IMR-90 (cell line): ENCODE measurements around the gene KIF25. TPM values are rescaled to one million over a fixed set of nuclear protein-coding genes. Genes with fewer than 3 reads are reported as not detected.

Source experiments
- ATAC-seq: fragments of 200-7000 bp; cut with Tn5 transposase; 2 replicates; pipeline ENCODE4 v1.9.1; 2020; ENCODE audit warnings: low read depth, mild to moderate bottlenecking, moderate library complexity
- BruUV-seq: library from RNA; stranded (reverse); fragments of 400-500 nt; replicated peaks from 2 replicates; lab custom pipeline; 2021; lab: Mats Ljungman, UMichigan
- CTCF ChIA-PET: fragments of 300-600 bp; formaldehyde crosslinking; extraction: SDS; loops from one replicate; lab custom pipeline; 2021; ENCODE audit warnings: antibody characterized with exemption; lab: Yijun Ruan, JAX
- POLR2A ChIA-PET: fragments of 300-600 bp; sonication (Branson Sonifier 250); formaldehyde crosslinking; loops from one replicate; lab custom pipeline; 2022; ENCODE audit warnings: antibody characterized with exemption; ENCODE audit not compliant: unreplicated experiment; lab: Charles Lee
- DNase-seq: peaks from one replicate; pipeline ENCODE4 v3.0.0; 2013
- H2AFZ ChIP-seq: replicated peaks from 2 replicates; pipeline ENCODE3; 2013; ENCODE audit warnings: low read length, mild to moderate bottlenecking; ENCODE audit not compliant: poor library complexity
- H2AK5ac ChIP-seq: 2 replicates; pipeline ENCODE4 v1.6.1; 2013; ENCODE audit warnings: low read depth, low read length, inconsistent platforms
- H2AK9ac ChIP-seq: replicated peaks from 2 replicates; pipeline ENCODE3; 2013; ENCODE audit warnings: mild to moderate bottlenecking, low read depth, low read length, moderate library complexity; ENCODE audit not compliant: poor library complexity
- H2BK120ac ChIP-seq: 2 replicates; pipeline ENCODE4 v1.6.1; 2013; ENCODE audit warnings: low read depth, low read length, inconsistent platforms
- H2BK15ac ChIP-seq: 3 replicates; pipeline ENCODE4 v1.6.1; 2013; ENCODE audit warnings: low read depth, low read length, inconsistent platforms
- H2BK20ac ChIP-seq: 2 replicates; pipeline ENCODE4 v1.6.1; 2013; ENCODE audit warnings: low read depth, mild to moderate bottlenecking, inconsistent platforms, low read length, moderate library complexity
- H2BK5ac ChIP-seq: 2 replicates; pipeline ENCODE4 v1.6.1; 2013; ENCODE audit warnings: mild to moderate bottlenecking, low read depth, low read length, inconsistent platforms; ENCODE audit not compliant: poor library complexity, severe bottlenecking
- H3K14ac ChIP-seq: replicated peaks from 2 replicates; pipeline ENCODE4 v1.6.1; 2013; ENCODE audit warnings: low read depth, low read length, inconsistent platforms
- H3K18ac ChIP-seq: 2 replicates; pipeline ENCODE4 v1.6.1; 2013; ENCODE audit warnings: low read depth, low read length, control low read depth
- H3K23ac ChIP-seq: 2 replicates; pipeline ENCODE4 v1.6.1; 2013; ENCODE audit warnings: low read depth, low read length, inconsistent platforms
- H3K27ac ChIP-seq: 2 replicates; pipeline ENCODE4 v1.5.1; 2013; ENCODE audit warnings: mild to moderate bottlenecking, control low read depth, low read length; ENCODE audit not compliant: insufficient read depth
- H3K27me3 ChIP-seq: 2 replicates; pipeline ENCODE4 v1.6.1; 2013; ENCODE audit warnings: low read length; ENCODE audit not compliant: control insufficient read depth, insufficient read depth
- H3K36me3 ChIP-seq: 2 replicates; pipeline ENCODE4 v1.6.1; 2013; ENCODE audit warnings: low read length, mixed read lengths; ENCODE audit not compliant: control insufficient read depth, insufficient read depth
- H3K4ac ChIP-seq: 2 replicates; pipeline ENCODE4 v1.6.1; 2013; ENCODE audit warnings: low read depth, low read length, inconsistent platforms
- H3K4me1 ChIP-seq: 2 replicates; pipeline ENCODE4 v1.6.1; 2013; ENCODE audit warnings: low read length, mixed read lengths; ENCODE audit not compliant: control insufficient read depth, insufficient read depth
- H3K4me2 ChIP-seq: 2 replicates; pipeline ENCODE4 v1.6.1; 2013; ENCODE audit warnings: low read depth, mild to moderate bottlenecking, control low read depth, low read length, moderate library complexity
- H3K4me3 ChIP-seq: 2 replicates; pipeline ENCODE4 v1.5.1; 2013; ENCODE audit warnings: low read depth, mild to moderate bottlenecking, control low read depth, low read length, moderate library complexity; ENCODE audit not compliant: insufficient read depth
- H3K56ac ChIP-seq: 2 replicates; pipeline ENCODE4 v1.6.1; 2013; ENCODE audit warnings: low read length, inconsistent platforms; ENCODE audit not compliant: insufficient read depth; ENCODE audit errors: extremely low read depth
- H3K79me1 ChIP-seq, 2 experiments: 2 replicates each; pipeline ENCODE4 v1.6.1; 2013; ENCODE audit warnings: low read length in 2 of 2, inconsistent platforms in 1 of 2, low read depth in 1 of 2
- H3K9ac ChIP-seq: 2 replicates; pipeline ENCODE4 v1.6.1; 2013; ENCODE audit warnings: low read depth, low read length, control low read depth
- H3K9me1 ChIP-seq: 2 replicates; pipeline ENCODE4 v1.6.1; 2013; ENCODE audit warnings: low read length, inconsistent platforms; ENCODE audit not compliant: insufficient read depth
- H3K9me3 ChIP-seq: 2 replicates; pipeline ENCODE4 v1.6.1; 2013; ENCODE audit warnings: low read length; ENCODE audit not compliant: control insufficient read depth, insufficient read depth
- H4K20me1 ChIP-seq: 2 replicates; pipeline ENCODE4 v1.6.1; 2013; ENCODE audit warnings: low read length, inconsistent platforms; ENCODE audit not compliant: insufficient read depth
- H4K5ac ChIP-seq: 2 replicates; pipeline ENCODE4 v1.6.1; 2013; ENCODE audit warnings: mild to moderate bottlenecking, low read depth, low read length, control low read depth
- H4K8ac ChIP-seq, 2 experiments: 2 replicates each; pipeline ENCODE4 v1.6.1; 2013; ENCODE audit warnings: low read depth in 2 of 2, low read length in 2 of 2, control low read depth in 1 of 2, inconsistent platforms in 1 of 2
- H4K91ac ChIP-seq: 2 replicates; pipeline ENCODE4 v1.6.1; 2013; ENCODE audit warnings: low read depth, low read length, inconsistent platforms; ENCODE audit not compliant: insufficient read depth
- BHLHE40 ChIP-seq: fragments of 150-350 bp; IDR thresholded peaks from 2 replicates; pipeline ENCODE4 v1.6.1; 2016; ENCODE audit warnings: mild to moderate bottlenecking, low read depth, low read length
- CHD1 ChIP-seq: IDR thresholded peaks from 2 replicates; pipeline ENCODE4 v1.6.1; 2012; ENCODE audit warnings: low read depth, low read length, improper control_type of control experiment
- FOS ChIP-seq: fragments of 150-350 bp; IDR thresholded peaks from 2 replicates; pipeline ENCODE4 v1.6.1; 2016; ENCODE audit warnings: low read depth, low read length
- MAFK ChIP-seq: IDR thresholded peaks from 2 replicates; pipeline ENCODE4 v1.6.1; 2012; ENCODE audit warnings: low read depth, low read length, improper control_type of control experiment
- MAZ ChIP-seq: IDR thresholded peaks from 2 replicates; pipeline ENCODE4 v1.6.1; 2012; ENCODE audit warnings: low read depth, mild to moderate bottlenecking, low read length, improper control_type of control experiment, moderate library complexity, borderline replicate concordance
- RAD21 ChIP-seq: IDR thresholded peaks from 2 replicates; pipeline ENCODE4 v1.6.1; 2012; ENCODE audit warnings: low read length, improper control_type of control experiment
- RCOR1 ChIP-seq: IDR thresholded peaks from 2 replicates; pipeline ENCODE4 v1.6.1; 2012; ENCODE audit warnings: mild to moderate bottlenecking, low read length, improper control_type of control experiment; ENCODE audit not compliant: insufficient replicate concordance
- RFX5 ChIP-seq: IDR thresholded peaks from 2 replicates; pipeline ENCODE4 v1.8.0; 2012; ENCODE audit warnings: low read depth, mild to moderate bottlenecking, low read length, moderate library complexity
- SMC3 ChIP-seq: fragments of 150-350 bp; IDR thresholded peaks from 2 replicates; pipeline ENCODE4 v1.6.1; 2016; ENCODE audit warnings: low read depth, mild to moderate bottlenecking, antibody characterized with exemption, low read length, moderate library complexity
- WGBS, 2 experiments: methylation state at CpG; one replicate each; pipeline versions ENCODE4 v1.1.5 to v1.1.7; 2013; ENCODE audit warnings: missing lambda C conversion rate in 2 of 2; ENCODE audit not compliant: insufficient read length in 1 of 2; ENCODE audit errors: extremely low coverage in 2 of 2; 5-methylcytosine and 5-hydroxymethylcytosine counted together
- dilution Hi-C: fragments of 300-500 bp; cut with HindIII; formaldehyde crosslinking; loops from one replicate; pipeline ENCODE4 v1.14.3; 2018; ENCODE audit warnings: low sequenced_read_pairs; ENCODE audit not compliant: unreplicated experiment
- in situ Hi-C: fragments of 300-500 bp; cut with MboI; formaldehyde crosslinking; loops from 3 replicates; pipeline ENCODE4 v1.14.3; 2019; ENCODE audit warnings: low sequenced_read_pairs, inconsistent platforms, mixed read lengths
- intact Hi-C: fragments of 100-400 bp; cut with micrococcal nuclease; formaldehyde crosslinking; loops from 2 replicates; pipeline ENCODE4 v1.10.0; 2022
- polyA plus RNA-seq, 3 experiments: library from polyadenylated mRNA; depleted of rRNA; stranded (reverse); fragments of >200 nt; gene quantifications; 2 replicates each; pipeline ENCODE4 v1.2.3, GENCODE V29; 2012; ENCODE audit warnings: low replicate concordance in 1 of 3
- total RNA-seq: library from RNA; depleted of rRNA; stranded (reverse); fragments of >200 nt; gene quantifications from 2 replicates; pipeline ENCODE4 v1.2.3, GENCODE V29; 2012
- TF ChIP-seq, protein P1 (sequence below): fragments of 150-350 bp; IDR thresholded peaks from 2 replicates; pipeline ENCODE4 v1.6.1; 2017; ENCODE audit warnings: mild to moderate bottlenecking, antibody characterized with exemption, low read length, low read depth
- TF ChIP-seq, protein P2 (sequence below): fragments of 150-350 bp; IDR thresholded peaks from 2 replicates; pipeline ENCODE4 v1.6.1; 2016; ENCODE audit warnings: low read depth, mild to moderate bottlenecking, low read length, moderate library complexity, borderline replicate concordance
- TF ChIP-seq, protein P3 (sequence below): conservative IDR thresholded peaks from 2 replicates; pipeline ENCODE4 v1.5.1; 2012; ENCODE audit warnings: mild to moderate bottlenecking, low read depth, low read length, improper control_type of control experiment

KIF25 gene
- total and polyA plus RNA-seq, 2 of the 4 experiments (the other 2 are of a cell fraction) = not detected

DNA sequence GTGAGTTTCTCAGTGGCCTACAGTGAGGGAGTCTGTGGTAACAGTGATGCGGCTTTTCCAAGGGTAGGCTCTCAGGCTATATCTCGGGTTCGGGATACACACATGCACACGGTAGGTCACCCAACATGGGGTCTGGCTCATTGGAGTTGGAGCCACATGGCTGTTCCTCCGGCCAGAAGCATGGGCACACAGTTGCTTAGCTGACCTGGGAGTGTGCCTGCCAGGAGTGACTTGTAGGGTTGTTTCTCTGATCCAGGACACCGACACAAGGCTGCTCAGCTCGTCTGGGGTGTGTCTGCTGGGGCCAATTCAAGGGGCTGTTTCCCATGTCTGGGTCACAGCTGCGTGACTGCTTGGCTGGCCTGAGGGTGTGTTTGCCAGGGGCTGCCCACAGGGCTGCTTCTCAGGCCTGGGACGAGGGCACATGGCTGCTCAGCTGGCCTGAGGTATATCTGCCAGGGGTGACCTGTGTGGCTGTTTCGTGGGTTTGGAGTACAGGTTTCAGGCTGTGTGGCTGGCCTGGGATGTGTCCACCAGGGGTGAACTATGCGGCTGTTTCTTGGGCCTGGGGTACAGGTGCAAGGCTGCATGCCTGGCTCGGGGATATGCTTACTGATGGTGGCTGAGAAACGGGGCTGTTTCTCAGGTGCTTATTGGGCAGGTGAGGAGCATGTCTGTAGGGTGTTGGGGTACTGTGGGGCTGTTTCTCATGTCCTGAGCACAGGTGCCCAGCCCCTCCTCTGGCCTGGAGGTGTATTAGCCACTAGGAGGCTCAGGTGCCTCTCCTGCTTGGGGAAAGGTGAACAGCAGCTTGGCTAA lies 15.2 kb downstream of the KIF25 start:
- H3K9me3 ChIP-seq = peaks cover 25% of the 10 kb centered on the region
- H4K91ac ChIP-seq = no peak overlapping the region
- intact Hi-C loops = no loop called here
- no peak overlapping the region for H4K8ac ChIP-seq
- H3K23ac ChIP-seq = no peak overlapping the region
- H3K27me3 ChIP-seq = peaks cover 8% of the 10 kb centered on the region
- 80% methylated on average over 3 of the region's 13 CpGs; no CpG with 5 or more reads in 1 of the 2 experiments for WGBS, 2 experiments
- no peak overlapping the region for H4K5ac ChIP-seq
- BruUV-seq = no TSS peak
- H3K27ac ChIP-seq = no peak overlapping the region
- no peak overlapping the region for H3K4me3 ChIP-seq
- H2AK5ac ChIP-seq = no peak overlapping the region
- CTCF ChIA-PET = no interaction called here
- H3K56ac ChIP-seq = no peak overlapping the region
- no peaks in the 10 kb centered on the region for H3K79me1 ChIP-seq
- in situ Hi-C loops = no loop called here
- no peak overlapping the region for H3K4me2 ChIP-seq
- no peak overlapping the region for H3K4ac ChIP-seq
- no peak overlapping the region for H2AK9ac ChIP-seq
- DNase-seq (no peak), ATAC-seq (no peak)
- H2AFZ ChIP-seq = no peak overlapping the region
- POLR2A ChIA-PET = no interaction called here
- H2BK20ac ChIP-seq = no peak overlapping the region
- no peak overlapping the region for H3K18ac ChIP-seq
- TF ChIP-seq, protein P1, sequence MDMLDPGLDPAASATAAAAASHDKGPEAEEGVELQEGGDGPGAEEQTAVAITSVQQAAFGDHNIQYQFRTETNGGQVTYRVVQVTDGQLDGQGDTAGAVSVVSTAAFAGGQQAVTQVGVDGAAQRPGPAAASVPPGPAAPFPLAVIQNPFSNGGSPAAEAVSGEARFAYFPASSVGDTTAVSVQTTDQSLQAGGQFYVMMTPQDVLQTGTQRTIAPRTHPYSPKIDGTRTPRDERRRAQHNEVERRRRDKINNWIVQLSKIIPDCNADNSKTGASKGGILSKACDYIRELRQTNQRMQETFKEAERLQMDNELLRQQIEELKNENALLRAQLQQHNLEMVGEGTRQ = no peak
- TF ChIP-seq FOS = no peak
- TF ChIP-seq BHLHE40 = no peak
- TF ChIP-seq RCOR1 = no peak
- TF ChIP-seq SMC3 = no peak
- TF ChIP-seq RAD21 = no peak
- TF ChIP-seq CHD1 = no peak
- TF ChIP-seq, protein P2, sequence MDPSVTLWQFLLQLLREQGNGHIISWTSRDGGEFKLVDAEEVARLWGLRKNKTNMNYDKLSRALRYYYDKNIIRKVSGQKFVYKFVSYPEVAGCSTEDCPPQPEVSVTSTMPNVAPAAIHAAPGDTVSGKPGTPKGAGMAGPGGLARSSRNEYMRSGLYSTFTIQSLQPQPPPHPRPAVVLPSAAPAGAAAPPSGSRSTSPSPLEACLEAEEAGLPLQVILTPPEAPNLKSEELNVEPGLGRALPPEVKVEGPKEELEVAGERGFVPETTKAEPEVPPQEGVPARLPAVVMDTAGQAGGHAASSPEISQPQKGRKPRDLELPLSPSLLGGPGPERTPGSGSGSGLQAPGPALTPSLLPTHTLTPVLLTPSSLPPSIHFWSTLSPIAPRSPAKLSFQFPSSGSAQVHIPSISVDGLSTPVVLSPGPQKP = no peak
- no peak for TF ChIP-seq MAZ
- no peak for TF ChIP-seq MAFK
- no peak for TF ChIP-seq RFX5
- TF ChIP-seq, protein P3, sequence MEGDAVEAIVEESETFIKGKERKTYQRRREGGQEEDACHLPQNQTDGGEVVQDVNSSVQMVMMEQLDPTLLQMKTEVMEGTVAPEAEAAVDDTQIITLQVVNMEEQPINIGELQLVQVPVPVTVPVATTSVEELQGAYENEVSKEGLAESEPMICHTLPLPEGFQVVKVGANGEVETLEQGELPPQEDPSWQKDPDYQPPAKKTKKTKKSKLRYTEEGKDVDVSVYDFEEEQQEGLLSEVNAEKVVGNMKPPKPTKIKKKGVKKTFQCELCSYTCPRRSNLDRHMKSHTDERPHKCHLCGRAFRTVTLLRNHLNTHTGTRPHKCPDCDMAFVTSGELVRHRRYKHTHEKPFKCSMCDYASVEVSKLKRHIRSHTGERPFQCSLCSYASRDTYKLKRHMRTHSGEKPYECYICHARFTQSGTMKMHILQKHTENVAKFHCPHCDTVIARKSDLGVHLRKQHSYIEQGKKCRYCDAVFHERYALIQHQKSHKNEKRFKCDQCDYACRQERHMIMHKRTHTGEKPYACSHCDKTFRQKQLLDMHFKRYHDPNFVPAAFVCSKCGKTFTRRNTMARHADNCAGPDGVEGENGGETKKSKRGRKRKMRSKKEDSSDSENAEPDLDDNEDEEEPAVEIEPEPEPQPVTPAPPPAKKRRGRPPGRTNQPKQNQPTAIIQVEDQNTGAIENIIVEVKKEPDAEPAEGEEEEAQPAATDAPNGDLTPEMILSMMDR = no peak
- H4K20me1 ChIP-seq = no peaks in the 10 kb centered on the region
- no peak overlapping the region for H3K9ac ChIP-seq
- no peaks in the 10 kb centered on the region for H3K36me3 ChIP-seq
- dilution Hi-C loops = no loop called here
- no peaks in the 10 kb centered on the region for H3K9me1 ChIP-seq
- H3K14ac ChIP-seq = no peak overlapping the region
- H2BK120ac ChIP-seq = no peak overlapping the region
- no peak overlapping the region for H2BK15ac ChIP-seq
- H2BK5ac ChIP-seq = no peak overlapping the region
- no peaks in the 10 kb centered on the region for H3K4me1 ChIP-seq
